Measurements from ENCODE around the gene PCDHGB7.

DNA sequence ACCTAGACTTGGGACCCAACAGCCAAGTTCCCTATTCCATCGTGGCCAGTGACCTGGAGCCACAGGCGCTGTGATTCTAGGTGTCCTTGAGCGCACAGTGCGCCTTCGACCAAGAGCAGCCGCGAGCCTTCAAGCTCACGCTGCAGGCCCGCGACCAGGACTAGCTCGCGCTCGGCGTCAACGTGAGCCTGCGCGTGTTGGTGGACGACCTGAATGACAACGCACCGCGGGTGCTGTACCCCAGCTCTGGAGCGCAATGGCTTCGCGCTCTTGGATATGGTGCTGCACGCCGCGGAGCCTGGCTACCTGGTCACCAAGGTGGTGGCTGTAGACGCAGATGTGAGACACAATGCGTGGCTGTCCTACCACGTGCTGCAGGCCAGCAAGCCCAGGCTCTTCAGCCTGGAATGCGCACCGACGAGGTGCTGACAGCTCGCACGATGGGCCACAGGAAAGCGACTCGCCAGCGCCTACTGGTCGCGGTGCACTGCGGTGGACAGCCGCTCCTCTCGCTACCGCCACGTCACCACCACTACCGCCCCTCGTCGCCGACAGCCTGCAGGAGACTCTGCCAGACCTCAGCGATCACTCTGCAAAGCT lies 24.2 kb downstream of the PCDHGB7 start:
- TF ChIP-seq, protein P1, sequence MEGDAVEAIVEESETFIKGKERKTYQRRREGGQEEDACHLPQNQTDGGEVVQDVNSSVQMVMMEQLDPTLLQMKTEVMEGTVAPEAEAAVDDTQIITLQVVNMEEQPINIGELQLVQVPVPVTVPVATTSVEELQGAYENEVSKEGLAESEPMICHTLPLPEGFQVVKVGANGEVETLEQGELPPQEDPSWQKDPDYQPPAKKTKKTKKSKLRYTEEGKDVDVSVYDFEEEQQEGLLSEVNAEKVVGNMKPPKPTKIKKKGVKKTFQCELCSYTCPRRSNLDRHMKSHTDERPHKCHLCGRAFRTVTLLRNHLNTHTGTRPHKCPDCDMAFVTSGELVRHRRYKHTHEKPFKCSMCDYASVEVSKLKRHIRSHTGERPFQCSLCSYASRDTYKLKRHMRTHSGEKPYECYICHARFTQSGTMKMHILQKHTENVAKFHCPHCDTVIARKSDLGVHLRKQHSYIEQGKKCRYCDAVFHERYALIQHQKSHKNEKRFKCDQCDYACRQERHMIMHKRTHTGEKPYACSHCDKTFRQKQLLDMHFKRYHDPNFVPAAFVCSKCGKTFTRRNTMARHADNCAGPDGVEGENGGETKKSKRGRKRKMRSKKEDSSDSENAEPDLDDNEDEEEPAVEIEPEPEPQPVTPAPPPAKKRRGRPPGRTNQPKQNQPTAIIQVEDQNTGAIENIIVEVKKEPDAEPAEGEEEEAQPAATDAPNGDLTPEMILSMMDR (IDR thresholded peaks at IDR 0.05), result no peak
- TF ChIP-seq POLR2AphosphoS5 (IDR thresholded peaks at IDR 0.05; ENCODE audit: insufficient read depth in 1 of 2, low read depth in 1 of 2), result no peak

Data from vagina (tissue), 2 donors.